Fibroblast of lung (primary cell): ENCODE measurements around the gene DOK6.

Source experiments
- EZH2 ChIP-seq: IDR thresholded peaks from 2 replicates; pipeline ENCODE4 v1.5.1; 2012; ENCODE audit warnings: low read length, control low read depth, mild to moderate bottlenecking; ENCODE audit errors: missing control alignments
- TF ChIP-seq, protein P1 (sequence below), 2 donors: IDR thresholded peaks in 1 of 2; conservative IDR thresholded peaks in 1 of 2; 1 replicate in 1 of 2; 2 replicates in 1 of 2; pipeline ENCODE4 v1.5.1; 2011 to 2012; ENCODE audit warnings: low read length in 2 of 2, control low read depth in 1 of 2, inconsistent platforms in 1 of 2, low read depth in 1 of 2, mild to moderate bottlenecking in 1 of 2

DNA sequence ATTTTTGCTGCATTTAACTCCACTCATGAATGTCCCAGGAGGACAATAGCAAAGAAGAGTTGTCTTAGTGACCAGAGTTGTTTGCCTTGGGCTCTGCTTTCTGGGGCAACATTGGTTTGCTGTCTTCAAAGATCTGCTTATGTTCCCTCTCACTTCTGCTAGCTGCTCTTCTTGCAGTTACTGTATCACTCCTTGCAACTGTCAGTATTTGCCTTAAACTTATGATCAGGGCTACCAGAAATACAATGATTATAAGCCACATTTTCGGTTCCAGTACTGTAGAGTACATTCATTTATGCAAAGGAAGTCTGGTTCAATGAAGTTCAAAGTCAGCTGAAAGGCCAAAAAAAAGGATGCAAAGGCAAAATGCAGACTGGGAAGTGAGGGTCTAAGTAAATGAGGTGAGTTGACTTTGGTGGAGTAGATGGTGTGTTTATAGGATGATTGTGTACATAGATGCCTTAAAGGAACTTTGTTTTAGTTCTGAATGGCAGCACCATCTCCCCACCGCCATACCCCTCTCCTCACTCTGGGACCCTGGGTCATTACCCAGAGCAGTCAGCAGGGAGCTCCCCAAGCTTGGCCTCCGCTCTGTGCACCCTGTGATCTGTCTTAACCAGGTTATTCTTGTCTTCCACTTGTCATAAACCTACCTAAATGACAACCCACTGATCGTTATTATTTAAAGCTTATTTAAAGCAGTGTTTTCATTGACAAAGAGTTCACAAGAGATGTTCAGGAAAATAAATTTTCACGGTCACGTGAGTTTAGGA is 236.0 kb downstream of the DOK6 start:
- TF ChIP-seq EZH2 = no peak
- TF ChIP-seq, protein P1, sequence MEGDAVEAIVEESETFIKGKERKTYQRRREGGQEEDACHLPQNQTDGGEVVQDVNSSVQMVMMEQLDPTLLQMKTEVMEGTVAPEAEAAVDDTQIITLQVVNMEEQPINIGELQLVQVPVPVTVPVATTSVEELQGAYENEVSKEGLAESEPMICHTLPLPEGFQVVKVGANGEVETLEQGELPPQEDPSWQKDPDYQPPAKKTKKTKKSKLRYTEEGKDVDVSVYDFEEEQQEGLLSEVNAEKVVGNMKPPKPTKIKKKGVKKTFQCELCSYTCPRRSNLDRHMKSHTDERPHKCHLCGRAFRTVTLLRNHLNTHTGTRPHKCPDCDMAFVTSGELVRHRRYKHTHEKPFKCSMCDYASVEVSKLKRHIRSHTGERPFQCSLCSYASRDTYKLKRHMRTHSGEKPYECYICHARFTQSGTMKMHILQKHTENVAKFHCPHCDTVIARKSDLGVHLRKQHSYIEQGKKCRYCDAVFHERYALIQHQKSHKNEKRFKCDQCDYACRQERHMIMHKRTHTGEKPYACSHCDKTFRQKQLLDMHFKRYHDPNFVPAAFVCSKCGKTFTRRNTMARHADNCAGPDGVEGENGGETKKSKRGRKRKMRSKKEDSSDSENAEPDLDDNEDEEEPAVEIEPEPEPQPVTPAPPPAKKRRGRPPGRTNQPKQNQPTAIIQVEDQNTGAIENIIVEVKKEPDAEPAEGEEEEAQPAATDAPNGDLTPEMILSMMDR (conservative IDR thresholded peaks at IDR 0.05 in 1 of 2, IDR thresholded peaks at IDR 0.05 in 1 of 2; ENCODE audit: low read depth in 1 of 2, low read length in 2 of 2) = peak in 1 of 2 donors; percentile 21
